HepG2 (cell line): ENCODE measurements around the gene AKT3. TPM values are rescaled to one million over a fixed set of nuclear protein-coding genes. Genes with fewer than 3 reads are reported as not detected.

Experiments used
- FOXK1 ChIP-seq: sonication (generic); formaldehyde crosslinking; IDR thresholded peaks from 2 replicates; pipeline ENCODE4 v1.4.0; 2020; ENCODE audit warnings: low read depth, missing genetic modification reagents, borderline replicate concordance
- JARID2 ChIP-seq: sonication (generic); formaldehyde crosslinking; IDR thresholded peaks from 2 replicates; pipeline ENCODE4 v1.8.1; 2023; ENCODE audit warnings: missing genetic modification reagents, inconsistent platforms; ENCODE audit not compliant: insufficient replicate concordance
- KAT7 ChIP-seq: IDR thresholded peaks from 2 replicates; pipeline ENCODE4 v1.6.1; 2018; ENCODE audit warnings: borderline replicate concordance, missing compliant biosample characterization
- NFIB ChIP-seq: sonication (generic); formaldehyde crosslinking; IDR thresholded peaks from 2 replicates; pipeline ENCODE4 v1.9.0; 2021; ENCODE audit warnings: missing genetic modification reagents, mild to moderate bottlenecking, borderline replicate concordance
- ZNF264 ChIP-seq: sonication (generic); formaldehyde crosslinking; IDR thresholded peaks from 2 replicates; pipeline ENCODE4 v1.4.0; 2020; ENCODE audit warnings: missing genetic modification reagents
- ZNF790 ChIP-seq: sonication (generic); formaldehyde crosslinking; IDR thresholded peaks from 2 replicates; pipeline ENCODE4 v1.8.0; 2022; ENCODE audit warnings: missing genetic modification reagents, mild to moderate bottlenecking, borderline replicate concordance
- polyA plus RNA-seq, 8 experiments: library from polyadenylated mRNA; depleted of rRNA in 3 of 8; stranded (reverse) in 7 of 8; unstranded in 1 of 8; fragments of >200 nt; fragmentation: Illumina TruSeq in 4 of 8; extraction: Trizol in 4 of 8; gene quantifications; 2 replicates each; pipeline versions ENCODE4 v1.2.1 to v1.2.3, GENCODE V29; 2011 to 2016; ENCODE audit warnings: low read depth in 4 of 8, missing spikeins in 1 of 8, mixed read lengths in 1 of 8; ENCODE audit not compliant: insufficient read depth in 1 of 8
- total RNA-seq, 5 experiments: library from RNA; depleted of rRNA; stranded (reverse); fragments of >200 nt; fragmentation: Illumina TruSeq; extraction: Trizol; gene quantifications; 2 replicates each; pipeline ENCODE4 v1.2.3, GENCODE V29; 2016; ENCODE audit warnings: low read depth in 1 of 5
- TF ChIP-seq, protein P1 (sequence below): sonication (generic); formaldehyde crosslinking; IDR thresholded peaks from 2 replicates; pipeline ENCODE4 v1.9.0; 2021; ENCODE audit warnings: mild to moderate bottlenecking, missing genetic modification reagents
- TF ChIP-seq, protein P2 (sequence below): sonication (generic); formaldehyde crosslinking; IDR thresholded peaks from 2 replicates; pipeline ENCODE4; 2020; ENCODE audit warnings: missing genetic modification reagents, mild to moderate bottlenecking, borderline replicate concordance
- TF ChIP-seq, protein P3 (sequence below): sonication (generic); formaldehyde crosslinking; conservative IDR thresholded peaks from 2 replicates; pipeline ENCODE4 v1.4.0; 2020; ENCODE audit warnings: missing genetic modification reagents
- TF ChIP-seq, protein P4 (sequence below): sonication (generic); formaldehyde crosslinking; IDR thresholded peaks from 2 replicates; pipeline ENCODE4 v1.8.1; 2023; ENCODE audit warnings: mild to moderate bottlenecking, missing genetic modification reagents

AKT3 gene
- total and polyA plus RNA-seq, 2 of the 13 experiments (the other 11 are each of a cell fraction or from before 2014, with no cell fraction given) = 0.07 TPM

DNA sequence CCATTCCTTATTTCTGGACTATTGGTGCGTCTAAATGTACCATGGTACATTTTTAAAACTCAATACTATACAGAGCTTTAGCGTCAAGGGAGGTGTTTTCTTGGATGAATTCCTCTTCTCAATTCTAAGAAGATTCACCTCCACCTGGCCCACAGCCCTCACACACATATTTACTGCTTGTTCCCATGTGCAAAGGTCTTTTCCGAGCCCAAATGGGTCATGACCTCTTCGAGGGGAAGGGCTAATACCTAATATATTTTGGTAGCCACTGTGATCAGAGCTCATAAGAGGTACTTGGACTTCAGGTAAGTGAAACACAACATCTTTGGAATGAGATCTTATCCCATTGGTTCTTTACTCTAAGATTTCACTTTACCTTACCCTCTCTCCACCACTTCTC lies 388.3 kb downstream of the AKT3 start (continued):
- TF ChIP-seq, protein P1, sequence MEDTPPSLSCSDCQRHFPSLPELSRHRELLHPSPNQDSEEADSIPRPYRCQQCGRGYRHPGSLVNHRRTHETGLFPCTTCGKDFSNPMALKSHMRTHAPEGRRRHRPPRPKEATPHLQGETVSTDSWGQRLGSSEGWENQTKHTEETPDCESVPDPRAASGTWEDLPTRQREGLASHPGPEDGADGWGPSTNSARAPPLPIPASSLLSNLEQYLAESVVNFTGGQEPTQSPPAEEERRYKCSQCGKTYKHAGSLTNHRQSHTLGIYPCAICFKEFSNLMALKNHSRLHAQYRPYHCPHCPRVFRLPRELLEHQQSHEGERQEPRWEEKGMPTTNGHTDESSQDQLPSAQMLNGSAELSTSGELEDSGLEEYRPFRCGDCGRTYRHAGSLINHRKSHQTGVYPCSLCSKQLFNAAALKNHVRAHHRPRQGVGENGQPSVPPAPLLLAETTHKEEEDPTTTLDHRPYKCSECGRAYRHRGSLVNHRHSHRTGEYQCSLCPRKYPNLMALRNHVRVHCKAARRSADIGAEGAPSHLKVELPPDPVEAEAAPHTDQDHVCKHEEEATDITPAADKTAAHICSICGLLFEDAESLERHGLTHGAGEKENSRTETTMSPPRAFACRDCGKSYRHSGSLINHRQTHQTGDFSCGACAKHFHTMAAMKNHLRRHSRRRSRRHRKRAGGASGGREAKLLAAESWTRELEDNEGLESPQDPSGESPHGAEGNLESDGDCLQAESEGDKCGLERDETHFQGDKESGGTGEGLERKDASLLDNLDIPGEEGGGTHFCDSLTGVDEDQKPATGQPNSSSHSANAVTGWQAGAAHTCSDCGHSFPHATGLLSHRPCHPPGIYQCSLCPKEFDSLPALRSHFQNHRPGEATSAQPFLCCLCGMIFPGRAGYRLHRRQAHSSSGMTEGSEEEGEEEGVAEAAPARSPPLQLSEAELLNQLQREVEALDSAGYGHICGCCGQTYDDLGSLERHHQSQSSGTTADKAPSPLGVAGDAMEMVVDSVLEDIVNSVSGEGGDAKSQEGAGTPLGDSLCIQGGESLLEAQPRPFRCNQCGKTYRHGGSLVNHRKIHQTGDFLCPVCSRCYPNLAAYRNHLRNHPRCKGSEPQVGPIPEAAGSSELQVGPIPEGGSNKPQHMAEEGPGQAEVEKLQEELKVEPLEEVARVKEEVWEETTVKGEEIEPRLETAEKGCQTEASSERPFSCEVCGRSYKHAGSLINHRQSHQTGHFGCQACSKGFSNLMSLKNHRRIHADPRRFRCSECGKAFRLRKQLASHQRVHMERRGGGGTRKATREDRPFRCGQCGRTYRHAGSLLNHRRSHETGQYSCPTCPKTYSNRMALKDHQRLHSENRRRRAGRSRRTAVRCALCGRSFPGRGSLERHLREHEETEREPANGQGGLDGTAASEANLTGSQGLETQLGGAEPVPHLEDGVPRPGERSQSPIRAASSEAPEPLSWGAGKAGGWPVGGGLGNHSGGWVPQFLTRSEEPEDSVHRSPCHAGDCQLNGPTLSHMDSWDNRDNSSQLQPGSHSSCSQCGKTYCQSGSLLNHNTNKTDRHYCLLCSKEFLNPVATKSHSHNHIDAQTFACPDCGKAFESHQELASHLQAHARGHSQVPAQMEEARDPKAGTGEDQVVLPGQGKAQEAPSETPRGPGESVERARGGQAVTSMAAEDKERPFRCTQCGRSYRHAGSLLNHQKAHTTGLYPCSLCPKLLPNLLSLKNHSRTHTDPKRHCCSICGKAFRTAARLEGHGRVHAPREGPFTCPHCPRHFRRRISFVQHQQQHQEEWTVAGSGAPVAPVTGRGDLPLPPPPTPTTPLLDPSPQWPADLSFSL (CRISPR knock-in tag) = no peak
- TF ChIP-seq KAT7 (CRISPR knock-in tag) (no peak), ZNF790 (CRISPR knock-in tag) (no peak), JARID2 (CRISPR knock-in tag) (no peak), FOXK1 (CRISPR knock-in tag) (no peak), NFIB (CRISPR knock-in tag) (no peak), ZNF264 (CRISPR knock-in tag) (no peak)
- TF ChIP-seq, protein P2, sequence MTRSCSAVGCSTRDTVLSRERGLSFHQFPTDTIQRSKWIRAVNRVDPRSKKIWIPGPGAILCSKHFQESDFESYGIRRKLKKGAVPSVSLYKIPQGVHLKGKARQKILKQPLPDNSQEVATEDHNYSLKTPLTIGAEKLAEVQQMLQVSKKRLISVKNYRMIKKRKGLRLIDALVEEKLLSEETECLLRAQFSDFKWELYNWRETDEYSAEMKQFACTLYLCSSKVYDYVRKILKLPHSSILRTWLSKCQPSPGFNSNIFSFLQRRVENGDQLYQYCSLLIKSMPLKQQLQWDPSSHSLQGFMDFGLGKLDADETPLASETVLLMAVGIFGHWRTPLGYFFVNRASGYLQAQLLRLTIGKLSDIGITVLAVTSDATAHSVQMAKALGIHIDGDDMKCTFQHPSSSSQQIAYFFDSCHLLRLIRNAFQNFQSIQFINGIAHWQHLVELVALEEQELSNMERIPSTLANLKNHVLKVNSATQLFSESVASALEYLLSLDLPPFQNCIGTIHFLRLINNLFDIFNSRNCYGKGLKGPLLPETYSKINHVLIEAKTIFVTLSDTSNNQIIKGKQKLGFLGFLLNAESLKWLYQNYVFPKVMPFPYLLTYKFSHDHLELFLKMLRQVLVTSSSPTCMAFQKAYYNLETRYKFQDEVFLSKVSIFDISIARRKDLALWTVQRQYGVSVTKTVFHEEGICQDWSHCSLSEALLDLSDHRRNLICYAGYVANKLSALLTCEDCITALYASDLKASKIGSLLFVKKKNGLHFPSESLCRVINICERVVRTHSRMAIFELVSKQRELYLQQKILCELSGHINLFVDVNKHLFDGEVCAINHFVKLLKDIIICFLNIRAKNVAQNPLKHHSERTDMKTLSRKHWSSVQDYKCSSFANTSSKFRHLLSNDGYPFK (CRISPR knock-in tag) = no peak
- TF ChIP-seq, protein P3, sequence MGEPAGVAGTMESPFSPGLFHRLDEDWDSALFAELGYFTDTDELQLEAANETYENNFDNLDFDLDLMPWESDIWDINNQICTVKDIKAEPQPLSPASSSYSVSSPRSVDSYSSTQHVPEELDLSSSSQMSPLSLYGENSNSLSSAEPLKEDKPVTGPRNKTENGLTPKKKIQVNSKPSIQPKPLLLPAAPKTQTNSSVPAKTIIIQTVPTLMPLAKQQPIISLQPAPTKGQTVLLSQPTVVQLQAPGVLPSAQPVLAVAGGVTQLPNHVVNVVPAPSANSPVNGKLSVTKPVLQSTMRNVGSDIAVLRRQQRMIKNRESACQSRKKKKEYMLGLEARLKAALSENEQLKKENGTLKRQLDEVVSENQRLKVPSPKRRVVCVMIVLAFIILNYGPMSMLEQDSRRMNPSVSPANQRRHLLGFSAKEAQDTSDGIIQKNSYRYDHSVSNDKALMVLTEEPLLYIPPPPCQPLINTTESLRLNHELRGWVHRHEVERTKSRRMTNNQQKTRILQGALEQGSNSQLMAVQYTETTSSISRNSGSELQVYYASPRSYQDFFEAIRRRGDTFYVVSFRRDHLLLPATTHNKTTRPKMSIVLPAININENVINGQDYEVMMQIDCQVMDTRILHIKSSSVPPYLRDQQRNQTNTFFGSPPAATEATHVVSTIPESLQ (CRISPR knock-in tag) = no peak
- TF ChIP-seq, protein P4, sequence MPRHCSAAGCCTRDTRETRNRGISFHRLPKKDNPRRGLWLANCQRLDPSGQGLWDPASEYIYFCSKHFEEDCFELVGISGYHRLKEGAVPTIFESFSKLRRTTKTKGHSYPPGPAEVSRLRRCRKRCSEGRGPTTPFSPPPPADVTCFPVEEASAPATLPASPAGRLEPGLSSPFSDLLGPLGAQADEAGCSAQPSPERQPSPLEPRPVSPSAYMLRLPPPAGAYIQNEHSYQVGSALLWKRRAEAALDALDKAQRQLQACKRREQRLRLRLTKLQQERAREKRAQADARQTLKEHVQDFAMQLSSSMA (CRISPR knock-in tag) = no peak
